AML-193 (cell line): Measurements from ENCODE around the gene SLC43A2.

Source experiments
- DNase-seq, 2 experiments: peaks; one replicate each; lab custom pipeline; 2025; lab: John Stamatoyannopoulos, UW

The SLC43A2 gene

DNA sequence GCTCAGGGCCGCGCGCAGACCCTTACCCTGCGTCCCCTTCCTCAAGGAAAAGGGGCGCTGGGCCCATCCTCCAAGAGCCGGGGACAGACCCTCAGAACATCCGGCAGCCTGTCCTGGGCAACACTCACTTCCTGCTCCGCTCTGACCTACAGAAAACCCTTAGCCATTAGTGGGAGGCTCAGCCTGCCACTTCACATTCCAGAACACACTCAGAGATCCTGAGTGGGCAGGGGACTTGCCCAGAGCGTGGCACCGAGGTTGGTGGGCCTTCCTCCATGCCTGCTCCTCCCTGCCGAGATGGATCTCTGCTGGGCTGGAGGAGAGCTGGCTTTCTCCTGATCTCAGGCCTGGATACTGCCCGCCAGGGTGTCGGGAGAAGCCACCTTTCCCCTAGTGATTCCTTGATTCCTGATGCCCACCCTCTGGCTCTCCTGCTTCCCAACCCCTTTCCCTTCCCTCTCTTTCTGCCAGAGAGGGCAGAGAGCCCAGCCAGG, 15.4 kb upstream of the SLC43A2 start:
- no peak for DNase-seq

DNA sequence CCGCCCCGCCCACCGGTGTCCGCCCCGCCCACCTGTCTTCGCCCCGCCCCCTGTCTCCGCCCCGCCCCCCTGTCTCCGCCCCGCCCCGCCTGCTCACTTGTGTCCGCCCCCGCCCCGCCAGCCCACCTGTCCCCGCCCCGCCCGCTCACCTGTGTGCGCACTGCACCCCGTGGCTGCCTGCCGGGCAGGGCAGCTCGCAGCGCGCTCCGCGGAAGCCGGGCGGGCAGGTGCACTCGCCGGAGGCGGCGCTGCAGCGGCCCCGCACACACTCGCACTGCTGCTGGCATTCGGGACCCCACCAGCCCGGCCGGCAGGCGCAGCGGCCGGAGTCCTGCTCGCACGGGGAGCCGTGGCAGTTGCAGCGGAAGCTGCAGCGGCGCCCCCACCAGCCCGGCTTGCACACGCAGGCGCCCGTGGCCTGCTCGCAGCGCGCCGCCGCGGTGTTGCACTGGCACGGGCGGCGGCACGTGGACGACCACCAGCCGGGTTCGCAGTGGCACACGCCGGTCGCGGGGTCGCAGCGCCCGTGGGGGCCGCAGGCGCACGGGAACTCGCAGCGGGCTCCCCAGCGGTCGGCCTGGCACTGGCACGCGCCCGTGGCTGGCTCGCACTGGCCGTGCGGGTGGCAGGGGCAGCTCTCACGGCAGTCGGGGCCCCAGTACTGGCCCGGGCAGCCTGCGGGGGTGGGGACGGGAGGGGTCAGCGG, 14.8 kb upstream of the SLC43A2 start:
- no peak for DNase-seq

DNA sequence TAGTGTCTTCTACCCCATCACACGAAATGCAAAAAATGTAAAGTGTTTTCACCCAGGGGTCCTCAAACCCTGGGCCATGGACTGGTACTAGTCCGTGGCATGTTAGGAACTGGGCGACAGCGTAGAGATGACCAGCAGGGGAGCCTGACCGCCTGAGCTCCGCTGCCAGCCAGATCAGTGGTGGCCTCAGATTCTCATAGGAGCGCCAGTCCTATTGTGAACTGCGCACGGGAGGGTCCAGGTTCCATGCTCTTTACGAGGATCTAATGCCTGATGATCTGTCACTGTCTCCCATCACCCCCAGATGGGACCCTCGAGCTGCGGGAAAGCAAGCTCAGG, 12.4 kb upstream of the SLC43A2 start:
- DNase-seq = no peak

DNA sequence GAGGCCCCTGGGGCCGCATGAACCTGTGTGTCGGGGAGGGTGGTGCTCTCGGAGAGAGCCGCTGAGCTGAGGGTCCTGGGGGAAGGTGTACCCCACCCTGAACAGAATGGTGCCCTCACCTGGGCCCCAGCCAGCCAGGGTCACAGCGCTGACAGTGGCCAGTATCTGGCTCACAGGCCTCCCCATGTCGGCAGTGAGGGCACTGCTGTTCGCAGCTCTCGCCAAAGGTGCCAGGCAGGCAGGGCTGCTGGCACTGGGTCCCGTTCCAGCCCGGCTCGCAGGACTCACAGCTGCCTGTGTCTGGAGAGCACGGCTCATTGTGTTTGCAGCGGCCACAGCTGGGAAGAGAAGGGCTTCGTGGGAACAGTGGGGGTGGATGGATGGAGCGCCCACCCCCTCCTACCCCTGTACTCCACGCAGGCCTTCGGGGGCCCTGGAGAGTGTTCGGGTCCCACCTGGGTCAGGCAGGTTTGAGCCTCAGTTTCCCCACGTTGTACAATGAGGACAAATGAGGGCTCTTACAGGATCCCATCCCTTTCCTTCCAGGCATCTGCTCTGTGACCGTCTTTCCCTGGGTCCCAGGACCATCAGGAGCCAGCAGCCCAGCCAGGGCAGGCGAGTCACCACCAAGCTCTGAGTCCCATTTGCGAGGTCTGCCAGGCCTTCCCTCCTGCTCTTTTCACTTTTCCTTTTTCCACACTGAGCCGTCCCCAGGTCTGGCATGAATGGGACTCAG, 11.9 kb upstream of the SLC43A2 start:
- DNase-seq = no peak

DNA sequence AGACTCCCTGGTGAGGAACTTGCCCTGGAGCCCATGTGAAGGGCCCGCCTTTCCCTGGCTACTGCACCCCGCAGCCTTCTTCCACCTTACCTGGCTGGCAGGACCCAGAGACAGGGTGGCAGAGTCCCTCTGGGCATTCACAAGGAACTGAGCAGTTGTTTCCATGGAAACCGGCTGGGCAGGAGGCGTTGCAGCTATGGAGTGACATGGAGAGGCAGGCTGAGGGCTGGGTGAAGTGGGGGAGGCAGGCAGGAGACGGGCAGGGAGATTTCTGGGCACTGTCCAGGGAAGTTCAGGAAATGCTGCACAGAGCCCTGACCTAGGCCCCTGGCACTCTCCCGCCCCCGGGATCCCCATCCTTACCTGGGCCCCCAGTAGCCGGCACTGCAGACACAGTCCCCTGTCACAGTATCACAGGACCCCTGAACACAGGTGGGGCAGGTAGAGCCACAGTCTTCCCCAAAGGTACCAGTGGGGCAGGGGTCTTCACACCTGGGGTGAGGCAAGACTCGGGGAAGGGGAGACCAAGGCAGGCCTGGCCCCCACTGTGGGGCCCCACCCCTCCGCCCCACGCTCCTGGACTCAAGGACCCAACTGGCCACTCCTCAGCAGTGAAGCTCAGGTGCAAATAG, 11.0 kb upstream of the SLC43A2 start:
- no peak for DNase-seq

DNA sequence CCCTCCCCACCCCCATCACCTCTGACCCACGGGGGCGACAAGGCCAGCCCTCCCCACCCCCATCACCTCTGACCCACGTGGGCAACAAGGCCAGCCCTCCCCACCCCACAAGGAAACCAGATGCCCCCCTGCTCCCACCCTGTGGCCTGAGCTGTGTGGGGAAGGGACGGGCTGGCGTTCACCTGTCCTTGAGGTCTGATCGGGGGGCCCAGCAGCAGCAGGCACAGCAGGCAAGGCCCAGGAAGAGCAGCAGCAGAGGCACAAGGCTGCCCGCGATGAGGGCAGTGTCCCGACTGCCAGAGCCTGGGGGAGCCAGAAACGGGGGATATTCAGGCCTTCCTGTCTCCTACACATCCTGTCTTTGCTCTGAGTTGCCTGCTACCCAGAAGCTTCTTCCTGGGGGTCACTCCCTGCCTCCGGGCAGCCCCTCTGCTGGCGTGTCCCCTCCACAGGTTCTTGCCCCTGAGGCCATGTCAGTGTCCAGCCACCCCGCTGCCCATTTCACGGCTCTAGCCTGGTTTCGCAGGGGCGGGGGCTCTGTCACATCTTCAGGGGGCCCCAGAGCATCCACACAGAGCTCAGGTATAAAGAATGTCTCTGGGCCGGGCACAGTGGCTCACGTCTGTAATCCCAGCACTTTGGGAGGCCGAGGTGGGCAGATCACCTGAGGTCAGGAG, 10.1 kb upstream of the SLC43A2 start:
- no peak for DNase-seq

DNA sequence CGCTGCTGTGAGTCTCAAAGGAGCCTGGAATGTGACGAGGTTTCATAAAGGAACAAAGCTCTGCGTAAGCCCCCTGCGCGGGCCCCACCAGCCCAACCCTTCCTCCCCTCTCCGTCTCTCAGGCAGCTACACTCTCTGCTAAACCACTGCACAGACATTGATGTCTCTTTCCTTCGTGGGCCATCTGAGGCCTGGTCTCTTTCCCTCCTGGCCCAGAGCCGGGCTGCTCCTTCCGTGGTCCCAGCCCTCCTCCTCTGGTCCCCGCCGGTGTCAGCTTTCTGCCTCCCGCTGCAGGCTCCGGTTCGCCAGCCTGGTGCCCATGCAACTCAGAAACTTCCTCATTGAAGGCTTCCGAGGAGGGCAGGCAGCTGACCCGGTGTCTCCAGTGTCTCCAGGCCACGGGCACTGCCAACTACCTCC, 9.5 kb upstream of the SLC43A2 start:
- no peak for DNase-seq

DNA sequence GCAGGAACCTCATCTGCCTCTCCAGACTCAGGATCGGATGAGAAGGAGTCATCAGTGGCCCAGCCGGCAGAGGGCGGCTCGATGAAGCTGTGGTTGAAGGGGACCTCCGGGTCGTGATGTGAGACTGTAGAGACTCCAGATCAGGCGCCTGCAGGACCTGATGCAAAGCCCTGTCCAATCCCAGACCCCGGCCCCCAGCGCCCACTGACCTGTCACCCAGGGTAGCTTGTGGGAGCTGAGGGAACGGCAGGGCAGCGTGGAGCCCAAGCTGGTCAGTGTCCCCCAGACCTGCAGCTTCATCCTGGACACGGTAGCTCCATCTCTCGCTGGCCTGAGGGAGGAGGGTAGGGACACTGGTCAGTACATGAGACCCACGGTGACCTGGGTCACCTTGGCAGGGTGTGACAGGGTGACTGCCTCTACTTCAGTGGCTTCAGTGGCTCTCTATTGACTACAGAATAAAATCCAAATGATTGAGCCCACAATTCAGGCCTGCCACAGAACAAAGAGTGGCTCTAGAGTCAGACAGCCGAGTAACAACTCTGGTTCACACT, 8.2 kb upstream of the SLC43A2 start:
- DNase-seq = no peak

DNA sequence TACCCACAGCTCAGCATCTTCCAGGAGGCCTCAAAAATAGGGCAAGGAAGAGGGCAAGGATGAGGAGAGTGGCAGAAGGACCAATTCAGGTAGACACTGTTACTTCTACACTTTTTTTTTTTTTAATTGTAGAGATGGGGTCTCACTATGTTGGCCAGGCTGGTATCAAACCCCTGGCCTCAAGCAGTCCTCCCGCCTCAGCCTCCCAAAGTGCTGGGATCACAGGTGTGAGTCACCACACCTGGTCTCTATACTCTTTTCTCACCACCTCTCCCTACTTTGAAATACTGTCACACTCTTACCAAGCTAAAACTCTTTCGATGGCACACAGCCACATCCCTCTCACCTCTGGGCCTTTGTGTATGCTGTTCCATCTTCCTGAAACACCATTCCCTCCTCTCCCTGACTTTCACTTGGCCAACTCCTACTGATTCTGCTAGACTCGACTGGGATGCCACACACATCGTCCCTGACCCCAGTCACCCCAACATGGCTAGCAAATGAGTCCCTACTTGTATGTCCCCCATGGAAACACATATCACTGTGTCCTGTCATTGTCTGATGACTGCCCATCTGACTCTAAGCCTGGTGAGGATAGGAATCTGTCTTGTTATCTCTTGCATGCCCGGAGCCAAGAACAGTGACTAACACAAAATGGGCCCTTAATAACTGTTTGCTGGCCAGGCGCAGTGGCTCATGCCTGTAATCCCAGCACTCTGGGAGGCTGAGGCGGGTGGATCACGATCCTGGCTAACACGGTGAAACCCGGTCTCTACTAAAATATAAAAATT, 7.2 kb upstream of the SLC43A2 start:
- DNase-seq = no peak

DNA sequence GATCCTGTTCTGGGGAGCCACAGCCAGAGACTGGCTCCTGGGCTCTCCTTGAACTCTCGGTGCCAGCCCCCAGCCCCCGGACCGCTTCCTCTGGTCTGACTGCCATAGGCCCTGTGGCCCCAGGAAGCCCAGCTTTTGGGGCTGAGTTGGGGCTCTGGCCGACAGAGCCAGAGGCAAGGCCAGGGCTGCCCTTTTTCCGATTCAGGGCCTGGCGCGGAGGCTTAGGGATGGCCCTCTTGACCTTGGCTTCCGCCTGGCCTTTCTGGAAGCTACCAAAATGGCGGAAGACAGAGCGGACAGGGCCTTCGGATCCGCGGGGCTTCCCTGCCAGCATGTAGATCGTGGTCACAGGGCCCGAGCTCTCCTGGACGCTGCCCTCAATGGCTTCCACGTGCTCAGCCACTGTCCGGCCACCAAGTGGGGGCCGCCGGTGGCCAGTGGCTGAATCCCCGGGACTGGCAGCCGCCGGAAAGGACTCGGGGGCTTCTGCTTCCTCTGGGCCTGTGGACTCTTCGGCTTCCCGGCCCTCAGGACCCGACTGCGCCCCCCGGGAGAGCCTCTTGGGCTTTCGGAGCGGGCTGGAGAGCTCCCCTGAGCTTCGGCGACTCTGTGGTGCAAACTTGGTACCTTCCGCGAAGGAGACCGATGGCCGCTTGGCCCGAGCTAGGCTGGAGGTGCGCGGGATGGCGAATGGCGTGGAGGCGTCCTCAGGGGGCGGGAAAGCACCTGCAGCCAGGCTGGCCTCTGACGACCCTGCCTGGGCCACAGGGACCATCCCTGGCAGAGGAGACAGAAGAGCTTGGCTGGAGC, 6.4 kb upstream of the SLC43A2 start:
- no peak for DNase-seq

DNA sequence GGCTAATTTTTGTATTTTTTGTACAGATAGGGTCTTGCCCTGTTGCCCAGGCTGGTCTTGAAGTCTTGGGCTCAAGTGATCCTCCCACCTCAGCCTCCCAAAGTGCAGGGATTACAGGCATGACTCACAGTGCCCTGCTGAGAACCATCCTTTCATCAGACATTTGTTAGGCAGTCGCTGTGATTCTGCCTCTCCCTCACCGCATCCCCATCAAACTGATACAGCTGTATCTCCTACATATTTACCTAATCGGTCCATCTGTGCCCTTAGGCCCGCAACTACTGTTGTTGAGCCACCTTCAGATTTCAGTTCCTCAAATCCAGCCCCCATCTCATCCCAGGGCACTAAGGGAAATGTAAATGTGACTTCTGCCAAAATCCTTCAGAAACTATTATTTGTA, 2.0 kb upstream of the SLC43A2 start:
- no peak for DNase-seq

DNA sequence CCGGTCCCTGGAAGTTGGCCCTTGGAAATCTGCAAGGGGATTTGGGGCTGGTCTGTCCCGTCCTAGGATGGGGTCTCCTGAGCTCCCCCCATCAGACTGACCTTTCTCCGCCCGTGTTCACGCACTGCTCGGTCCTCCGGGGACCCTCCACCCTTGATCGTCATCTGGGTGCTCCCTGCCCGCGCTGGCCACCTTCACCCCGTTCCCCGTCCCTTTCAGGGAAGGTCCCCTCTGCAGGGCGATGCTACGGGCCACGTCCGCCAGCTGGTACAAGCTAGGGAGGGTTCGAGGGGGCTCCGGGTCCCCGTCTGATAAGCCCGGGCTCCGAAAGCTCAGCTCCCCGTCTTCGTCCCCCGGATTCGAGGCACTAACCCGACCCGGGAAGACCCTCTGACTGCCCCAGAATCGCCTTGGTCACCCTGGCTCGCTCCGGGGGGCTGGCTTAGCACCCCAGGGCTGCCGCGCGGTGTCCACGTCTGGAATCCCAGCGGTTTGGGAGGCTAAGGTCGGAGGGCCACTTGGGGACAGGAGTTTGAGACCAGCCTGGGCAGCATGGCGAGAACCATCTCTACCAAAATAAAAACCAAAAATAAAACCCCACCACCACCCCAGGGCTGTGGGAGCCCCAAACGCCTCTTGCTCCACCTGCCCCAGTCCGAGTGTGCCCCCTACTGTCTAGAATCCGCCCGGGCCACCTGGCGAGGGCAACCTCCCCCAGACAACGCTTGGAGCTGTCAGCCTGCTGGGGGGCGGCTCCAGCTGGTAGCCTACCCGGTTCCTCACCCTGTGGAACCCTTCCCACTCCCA, 1.1 kb upstream of the SLC43A2 start:
- peak; percentile 7 to 17 for DNase-seq

DNA sequence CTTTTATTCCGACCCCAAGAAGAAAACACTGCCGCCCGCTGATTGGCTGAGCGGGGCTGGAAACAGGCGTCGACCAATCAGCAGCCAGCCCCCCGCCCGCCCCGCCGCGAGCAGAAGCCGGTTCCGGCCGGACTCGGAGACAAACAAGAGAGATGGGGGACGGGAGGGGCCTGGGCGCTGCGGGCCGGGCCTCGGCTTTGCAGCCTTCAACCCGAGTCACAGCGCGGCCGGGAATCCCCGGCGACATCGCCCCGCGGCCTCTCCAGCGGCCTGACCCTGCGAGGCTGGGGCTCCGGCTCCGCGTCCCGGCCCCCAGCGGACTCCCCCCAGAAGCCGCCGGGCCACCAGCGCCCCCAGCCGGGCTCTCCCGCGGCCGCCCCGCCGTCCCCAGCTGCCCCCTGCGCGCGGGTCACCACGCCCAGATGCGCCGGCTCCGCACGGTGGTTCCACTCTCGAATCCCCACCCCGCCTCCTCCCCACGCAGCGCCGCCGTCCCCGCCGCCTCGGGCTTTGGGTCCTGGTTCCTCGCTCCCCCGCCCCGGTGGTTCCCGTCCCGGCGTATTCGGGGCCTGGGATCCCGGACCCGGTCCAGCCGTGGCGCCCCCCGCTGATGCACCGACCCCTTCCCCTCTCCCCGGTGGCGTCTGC, 346 bp upstream of the SLC43A2 start:
- peak; percentile 46 to 47 for DNase-seq

DNA sequence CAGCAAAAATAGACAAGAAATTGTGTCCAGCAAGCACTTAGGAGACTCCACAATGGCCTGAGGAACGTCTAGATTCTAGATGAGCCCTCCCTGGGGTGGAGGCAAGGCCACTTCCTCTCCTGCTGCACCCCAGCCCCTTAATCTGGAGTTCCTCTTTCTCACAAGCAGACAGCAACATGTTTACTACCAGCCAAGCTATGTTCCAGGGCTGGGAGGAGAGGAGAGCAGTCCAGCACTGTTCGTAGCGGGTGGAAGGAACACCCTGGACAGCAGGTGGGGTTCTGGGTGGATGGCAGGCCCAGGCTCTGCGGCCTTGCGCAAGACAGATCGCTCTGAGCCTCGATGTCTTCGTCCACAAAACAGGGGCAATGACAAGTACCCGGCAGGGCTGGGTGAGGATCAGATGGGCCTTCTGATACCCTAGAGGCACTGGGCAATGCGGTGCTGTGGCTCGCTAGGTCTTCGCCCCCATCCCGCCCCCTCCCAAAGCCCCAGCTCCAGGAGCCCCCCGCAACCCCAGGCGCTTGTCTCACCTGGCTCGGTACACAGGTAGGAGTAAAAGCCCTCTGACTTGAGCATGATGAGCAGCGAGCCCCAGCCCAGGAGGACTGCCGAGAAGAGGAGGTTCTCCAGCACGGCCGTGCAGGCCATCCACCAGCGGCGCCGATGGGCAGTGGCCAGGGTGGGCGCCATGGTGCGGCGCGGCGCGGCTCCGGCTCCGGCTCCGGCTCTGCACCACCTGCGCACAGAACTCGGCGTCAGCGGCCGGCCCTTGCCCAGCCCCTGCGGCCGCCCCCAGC, 1.3 kb downstream of the SLC43A2 start:
- peak; percentile 31 to 47 for DNase-seq

DNA sequence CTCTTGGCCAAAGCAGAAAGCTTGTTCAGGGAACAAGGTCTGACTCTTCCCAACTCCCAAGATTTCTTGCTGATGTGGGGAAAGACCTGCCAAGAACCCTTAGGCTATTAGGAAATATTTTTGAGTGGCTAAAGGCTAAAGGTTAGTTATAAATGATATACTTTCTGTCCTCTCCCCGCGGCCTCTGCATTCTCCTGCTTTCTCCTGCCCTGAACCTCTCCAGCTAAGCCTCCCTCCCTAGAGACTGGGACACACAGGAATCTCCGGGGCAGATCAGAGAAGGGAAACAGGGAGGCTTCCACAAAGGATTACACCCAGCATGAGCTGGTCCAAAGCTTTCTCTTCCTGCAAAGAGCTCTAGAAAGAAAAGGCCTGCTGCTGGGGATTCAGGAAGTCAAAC, 2.3 kb downstream of the SLC43A2 start:
- no peak for DNase-seq

DNA sequence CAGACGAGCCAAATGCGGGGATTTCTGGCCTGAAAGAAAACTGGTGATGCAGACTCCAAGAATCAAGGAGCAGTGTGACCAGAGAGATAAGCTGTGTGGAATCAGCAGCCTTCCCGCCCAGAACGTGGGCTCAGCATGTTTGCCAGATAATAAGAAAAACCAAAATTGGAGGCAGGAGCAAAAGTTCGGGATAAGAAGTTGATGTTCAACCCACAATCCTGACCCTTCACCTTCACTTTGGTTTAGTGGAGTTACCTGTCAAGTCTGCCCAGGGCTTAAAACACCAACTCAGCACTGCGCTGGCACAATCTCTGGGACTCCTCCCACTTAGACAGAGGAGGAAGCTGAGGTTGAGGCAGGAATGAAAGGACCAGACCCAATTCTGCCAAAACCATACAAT, 3.1 kb downstream of the SLC43A2 start:
- no peak for DNase-seq

DNA sequence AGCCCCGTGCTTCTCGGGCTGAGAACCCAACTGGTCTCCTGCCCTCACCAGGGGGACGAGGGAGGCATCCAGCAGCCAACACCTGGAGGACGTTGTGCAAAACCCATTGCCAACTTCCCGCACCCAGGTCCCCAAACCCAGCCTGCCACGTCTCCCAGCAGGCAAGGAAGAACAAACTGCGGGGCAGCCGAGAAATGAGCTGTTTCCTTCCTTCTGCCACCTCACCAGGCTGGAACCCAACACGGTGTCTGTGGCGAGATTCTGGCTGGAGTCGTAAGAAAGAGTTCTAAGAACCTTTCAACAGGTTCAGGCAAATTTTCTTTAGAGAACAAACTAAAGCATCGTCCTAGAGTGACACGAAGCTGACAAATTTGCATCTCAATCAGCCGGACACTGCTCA, 3.6 kb downstream of the SLC43A2 start:
- no peak for DNase-seq

DNA sequence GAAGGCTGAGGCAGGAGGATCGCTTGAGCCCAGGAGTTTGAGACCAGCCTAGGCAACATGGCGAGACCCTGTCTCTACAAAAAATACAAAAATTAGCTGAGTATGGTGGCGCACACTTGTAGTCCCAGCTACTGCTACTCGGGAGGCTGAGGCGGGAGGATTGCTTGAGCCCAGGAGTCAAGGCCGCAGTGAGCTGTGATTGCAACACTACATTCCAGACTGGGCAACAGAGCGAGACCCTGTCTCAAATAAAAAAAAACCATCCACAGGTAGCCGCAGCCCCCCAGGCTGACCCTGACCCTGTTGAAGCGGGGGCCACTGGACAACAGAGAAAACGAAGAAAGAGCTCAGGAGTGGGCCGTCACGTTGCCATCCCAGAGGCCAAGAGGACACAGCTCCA, 4.0 kb downstream of the SLC43A2 start:
- no peak for DNase-seq
